ENCODE results near the gene KCNJ16.

Gene KCNJ16

DNA sequence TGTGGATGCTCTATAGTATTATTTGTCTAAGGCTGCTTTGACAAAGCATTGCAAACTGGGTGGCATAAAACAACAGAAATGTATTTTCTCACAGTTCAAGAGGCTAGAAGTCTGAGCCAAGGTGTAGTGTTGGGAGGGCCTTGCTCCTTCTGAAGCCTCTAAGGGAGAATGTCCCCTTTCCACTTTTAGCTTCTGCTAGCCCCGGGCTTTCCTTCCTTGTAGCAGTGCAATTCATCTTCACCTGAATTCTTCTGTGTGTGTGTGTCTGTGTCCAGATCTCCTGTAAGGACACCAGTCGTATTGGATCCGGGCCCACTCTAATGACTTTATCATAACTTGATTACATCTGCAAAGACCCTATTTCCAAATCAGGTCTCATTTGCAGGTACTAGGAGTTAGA, 18.1 kb downstream of the KCNJ16 start:
- TF ChIP-seq CTCF (IDR thresholded peaks at IDR 0.05; ENCODE audit: low read depth, low read length, missing control alignments) = no peak
- no peaks in the 10 kb centered on the region for H3K36me3 ChIP-seq (replicated peaks)
- no peak overlapping the region for H3K27ac ChIP-seq
- no peak for DNase-seq
- no peak overlapping the region for H3K4me3 ChIP-seq (ENCODE audit: low read depth, low read length)
- in situ Hi-C loops (cut with HindIII; ENCODE audit: low pct_ligation_motif_present, low sequenced_read_pairs) = no loop called here
- no peaks in the 10 kb centered on the region for H3K27me3 ChIP-seq (replicated peaks)

GRCh38 chr17:70095455-70095854, 20.4 kb downstream of the KCNJ16 start:
- H3K4me3 ChIP-seq (ENCODE audit: low read depth, low read length) = no peak overlapping the region
- in situ Hi-C loops (cut with HindIII; ENCODE audit: low pct_ligation_motif_present, low sequenced_read_pairs) = no loop called here

DNA sequence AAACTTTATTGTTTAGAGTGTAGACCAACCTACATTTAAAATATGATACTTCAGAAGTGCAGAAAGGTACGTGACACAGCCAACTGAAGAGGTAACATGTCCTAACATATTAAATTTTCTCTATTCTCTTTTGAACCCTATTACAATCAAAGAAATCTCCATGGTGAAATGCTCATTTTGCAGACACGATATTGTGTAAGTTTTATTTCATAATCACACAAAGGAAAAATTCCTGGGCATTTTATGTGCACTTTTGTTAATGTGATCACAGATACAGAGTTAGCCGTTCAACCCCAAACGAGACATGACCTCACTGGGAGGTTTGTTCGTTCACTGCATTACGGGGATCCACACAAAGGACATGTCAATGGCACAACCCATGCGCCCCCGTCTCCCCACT, 21.8 kb downstream of the KCNJ16 start:
- no peak overlapping the region for H3K27ac ChIP-seq
- in situ Hi-C loops (cut with HindIII; ENCODE audit: low pct_ligation_motif_present, low sequenced_read_pairs) = no loop called here
- H3K27me3 ChIP-seq (replicated peaks) = no peaks in the 10 kb centered on the region
- no peak for DNase-seq
- no peaks in the 10 kb centered on the region for H3K36me3 ChIP-seq (replicated peaks)
- TF ChIP-seq CTCF (IDR thresholded peaks at IDR 0.05; ENCODE audit: low read depth, low read length, missing control alignments) = no peak
- no peak overlapping the region for H3K4me3 ChIP-seq (ENCODE audit: low read depth, low read length)

More at GRCh38 chr17:70095455-70095854, 20.4 kb downstream of the KCNJ16 start:
- no peaks in the 10 kb centered on the region for H3K27me3 ChIP-seq (replicated peaks)
- no peak overlapping the region for H3K27ac ChIP-seq
- DNase-seq = no peak
- TF ChIP-seq CTCF (IDR thresholded peaks at IDR 0.05; ENCODE audit: low read depth, low read length, missing control alignments) = no peak
- no peaks in the 10 kb centered on the region for H3K36me3 ChIP-seq (replicated peaks)

- Histone ChIP-seq H3K4me3 (ENCODE audit: low read depth, low read length) (no peak overlapping the region), H3K27me3 (replicated peaks) (no peaks in the 10 kb centered on the region), H3K27ac (no peak overlapping the region), H3K36me3 (replicated peaks) (no peaks in the 10 kb centered on the region)
- TF ChIP-seq CTCF (IDR thresholded peaks at IDR 0.05; ENCODE audit: low read depth, low read length, missing control alignments) = no peak
- DNase-seq = no peak
- in situ Hi-C loops (cut with HindIII; ENCODE audit: low pct_ligation_motif_present, low sequenced_read_pairs) = no loop called here
Observed at GRCh38 chr17:70098030-70098429, 23.0 kb downstream of the KCNJ16 start.

GRCh38 chr17:70099294-70099693, 24.3 kb downstream of the KCNJ16 start:
- Histone ChIP-seq H3K27ac (no peak overlapping the region), H3K27me3 (replicated peaks) (no peaks in the 10 kb centered on the region), H3K36me3 (replicated peaks) (no peaks in the 10 kb centered on the region), H3K4me3 (ENCODE audit: low read depth, low read length) (no peak overlapping the region)
- no peak for DNase-seq
- no peak for TF ChIP-seq CTCF (IDR thresholded peaks at IDR 0.05; ENCODE audit: low read depth, low read length, missing control alignments)
- in situ Hi-C loops (cut with HindIII; ENCODE audit: low pct_ligation_motif_present, low sequenced_read_pairs) = no loop called here

DNA sequence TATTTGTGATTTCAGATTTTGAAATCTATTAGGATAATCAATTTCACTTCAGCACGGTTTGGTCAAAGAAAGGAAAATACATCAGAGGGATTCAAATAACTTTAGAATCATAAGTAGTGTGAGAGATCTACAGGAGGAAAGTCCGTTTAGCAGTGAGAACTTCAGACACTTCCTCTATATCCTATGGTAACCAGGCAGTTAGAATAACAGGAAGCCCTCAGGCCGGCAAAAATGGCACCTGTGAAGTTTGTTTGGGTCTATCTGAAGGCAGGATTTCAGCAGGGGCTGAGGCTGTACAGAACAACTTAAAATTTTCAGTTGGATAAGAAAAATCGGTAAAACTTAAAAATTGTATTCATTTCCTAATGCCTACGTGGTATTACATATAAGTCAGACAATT, 24.9 kb downstream of the KCNJ16 start:
- H3K36me3 ChIP-seq (replicated peaks) = no peaks in the 10 kb centered on the region
- in situ Hi-C loops (cut with HindIII; ENCODE audit: low pct_ligation_motif_present, low sequenced_read_pairs) = no loop called here
- H3K4me3 ChIP-seq (ENCODE audit: low read depth, low read length) = no peak overlapping the region
- no peak for DNase-seq
- H3K27me3 ChIP-seq (replicated peaks) = no peaks in the 10 kb centered on the region
- H3K27ac ChIP-seq = no peak overlapping the region
- TF ChIP-seq CTCF (IDR thresholded peaks at IDR 0.05; ENCODE audit: low read depth, low read length, missing control alignments) = no peak
